ENCODE data around the gene TPTE2.
"Not testable (repeated sequence)": the region's sequence is repeated elsewhere in the genome, so short reads cannot be mapped to it uniquely, and the experiment has no call there.

TPTE2 gene

GRCh38 chr13:19437780-19438179 is 123.6 kb downstream of the TPTE2 start:
- not testable (repeated sequence) for H3K9ac ChIP-seq (ENCODE audit: low read depth, low read length); H3K4me1 ChIP-seq (ENCODE audit: control insufficient read depth, insufficient read depth, low read length); H3K9me3 ChIP-seq (ENCODE audit: control insufficient read depth, insufficient read depth, low read length); H3K36me3 ChIP-seq (ENCODE audit: control insufficient read depth, insufficient read depth, low read length); H3K27me3 ChIP-seq (ENCODE audit: control insufficient read depth, insufficient read depth, low read length); H3K27ac ChIP-seq (ENCODE audit: low read depth, low read length); H3K4me3 ChIP-seq (ENCODE audit: low read depth, low read length)

GRCh38 chr13:19422236-19422635 is 139.1 kb downstream of the TPTE2 start:
- not testable (repeated sequence) for H3K4me1 ChIP-seq (ENCODE audit: control insufficient read depth, insufficient read depth, low read length); H3K27ac ChIP-seq (ENCODE audit: low read depth, low read length); H3K4me3 ChIP-seq (ENCODE audit: low read depth, low read length); H3K9ac ChIP-seq (ENCODE audit: low read depth, low read length); H3K27me3 ChIP-seq (ENCODE audit: control insufficient read depth, insufficient read depth, low read length); H3K36me3 ChIP-seq (ENCODE audit: control insufficient read depth, insufficient read depth, low read length)
- H3K9me3 ChIP-seq (ENCODE audit: control insufficient read depth, insufficient read depth, low read length): peaks cover 24% of the 10 kb centered on the region

- H3K27ac ChIP-seq (ENCODE audit: low read depth, low read length); H3K9ac ChIP-seq (ENCODE audit: low read depth, low read length); H3K4me3 ChIP-seq (ENCODE audit: low read depth, low read length); H3K27me3 ChIP-seq (ENCODE audit: control insufficient read depth, insufficient read depth, low read length); H3K4me1 ChIP-seq (ENCODE audit: control insufficient read depth, insufficient read depth, low read length); H3K36me3 ChIP-seq (ENCODE audit: control insufficient read depth, insufficient read depth, low read length): not testable (repeated sequence)
- H3K9me3 ChIP-seq (ENCODE audit: control insufficient read depth, insufficient read depth, low read length): peaks cover 37% of the 10 kb centered on the region
These were observed 148.8 kb downstream of the TPTE2 start for GRCh38 chr13:19412494-19412893.

GRCh38 chr13:19382746-19383511 is 178.4 kb downstream of the TPTE2 start:
- not testable (repeated sequence) for H3K4me3 ChIP-seq (ENCODE audit: low read depth, low read length); H3K27ac ChIP-seq (ENCODE audit: low read depth, low read length); H3K27me3 ChIP-seq (ENCODE audit: control insufficient read depth, insufficient read depth, low read length); H3K9ac ChIP-seq (ENCODE audit: low read depth, low read length); H3K4me1 ChIP-seq (ENCODE audit: control insufficient read depth, insufficient read depth, low read length); H3K36me3 ChIP-seq (ENCODE audit: control insufficient read depth, insufficient read depth, low read length)
- H3K9me3 ChIP-seq (ENCODE audit: control insufficient read depth, insufficient read depth, low read length): peaks cover 52% of the 10 kb centered on the region

GRCh38 chr13:19382111-19382510 is 179.2 kb downstream of the TPTE2 start:
- Histone ChIP-seq H3K27ac (ENCODE audit: low read depth, low read length) (no peak overlapping the region), H3K4me1 (ENCODE audit: control insufficient read depth, insufficient read depth, low read length) (no peaks in the 10 kb centered on the region), H3K36me3 (ENCODE audit: control insufficient read depth, insufficient read depth, low read length) (no peaks in the 10 kb centered on the region), H3K27me3 (ENCODE audit: control insufficient read depth, insufficient read depth, low read length) (no peaks in the 10 kb centered on the region), H3K9me3 (ENCODE audit: control insufficient read depth, insufficient read depth, low read length) (peaks cover 50% of the 10 kb centered on the region), H3K4me3 (ENCODE audit: low read depth, low read length) (no peak overlapping the region), H3K9ac (ENCODE audit: low read depth, low read length) (no peak overlapping the region)
